RWPE2 (cell line): ENCODE results near the gene KXD1.

Experiments
- ATAC-seq: fragments of 200-7000 bp; cut with Tn5 transposase; 3 replicates; pipeline ENCODE4 v1.9.1; 2021; ENCODE audit warnings: low read depth
- DNase-seq: peaks from one replicate; pipeline ENCODE4 v3.0.0-alpha.2; 2020; ENCODE audit warnings: low spot score
- H3K27ac ChIP-seq: fragments of 450-650 bp; 2 replicates; pipeline ENCODE4 v1.5.1; 2017; ENCODE audit warnings: mild to moderate bottlenecking; ENCODE audit not compliant: poor library complexity, severe bottlenecking
- H3K27me3 ChIP-seq: fragments of 250-450 bp; sonication (Bioruptor Pico); 2 replicates; pipeline ENCODE4 v1.5.1; 2021; ENCODE audit warnings: mild to moderate bottlenecking, moderate library complexity; ENCODE audit not compliant: insufficient read depth, poor library complexity, severe bottlenecking
- H3K36me3 ChIP-seq: fragments of 250-450 bp; sonication (Bioruptor Pico); 2 replicates; pipeline ENCODE4 v1.5.1; 2020; ENCODE audit warnings: low read depth, mild to moderate bottlenecking, moderate library complexity
- H3K4me1 ChIP-seq: fragments of 250-450 bp; sonication (Bioruptor Pico); 2 replicates; pipeline ENCODE4 v1.5.1; 2021; ENCODE audit warnings: mild to moderate bottlenecking, moderate library complexity; ENCODE audit not compliant: insufficient read depth, poor library complexity, severe bottlenecking
- H3K4me3 ChIP-seq: fragments of 250-450 bp; sonication (Bioruptor Pico); 2 replicates; pipeline ENCODE4 v1.5.1; 2021; ENCODE audit warnings: mild to moderate bottlenecking, moderate library complexity; ENCODE audit not compliant: severe bottlenecking
- H3K9me3 ChIP-seq: fragments of 250-450 bp; sonication (Bioruptor Pico); 2 replicates; pipeline ENCODE4 v1.5.1; 2021; ENCODE audit warnings: mild to moderate bottlenecking, moderate library complexity; ENCODE audit not compliant: severe bottlenecking
- TF ChIP-seq, protein P1 (sequence below): fragments of 450-650 bp; IDR thresholded peaks from one replicate; pipeline ENCODE4 v1.5.1; 2017; ENCODE audit warnings: mild to moderate bottlenecking, moderate library complexity; ENCODE audit not compliant: poor library complexity, severe bottlenecking

KXD1 gene

DNA sequence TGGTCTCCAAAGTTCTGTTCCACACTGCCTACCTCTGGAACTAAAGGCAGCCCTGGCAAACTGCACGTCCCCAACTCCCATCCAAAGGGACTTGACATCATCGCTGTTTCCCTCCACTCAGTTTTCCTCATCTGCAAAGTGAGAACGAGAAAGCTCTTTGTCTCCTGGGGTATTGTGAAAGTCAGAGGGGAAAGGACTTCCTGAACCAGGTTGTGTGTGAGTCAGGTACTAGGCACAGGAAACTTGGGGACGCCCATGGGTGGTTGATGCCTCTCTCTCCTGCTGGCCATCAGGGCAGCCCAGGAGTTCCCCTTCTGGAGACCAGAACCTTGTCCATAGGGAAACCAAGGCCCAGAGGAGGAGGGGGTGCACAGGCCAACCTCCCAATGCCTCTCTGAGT, 44.2 kb downstream of the KXD1 start:
- Histone ChIP-seq H3K4me3 (no peak overlapping the region), H3K27me3 (peaks cover 17% of the 10 kb centered on the region), H3K4me1 (no peaks in the 10 kb centered on the region), H3K27ac (no peak overlapping the region), H3K9me3 (no peaks in the 10 kb centered on the region), H3K36me3 (no peaks in the 10 kb centered on the region)
- ATAC-seq (no peak), DNase-seq (no peak)
- TF ChIP-seq, protein P1, sequence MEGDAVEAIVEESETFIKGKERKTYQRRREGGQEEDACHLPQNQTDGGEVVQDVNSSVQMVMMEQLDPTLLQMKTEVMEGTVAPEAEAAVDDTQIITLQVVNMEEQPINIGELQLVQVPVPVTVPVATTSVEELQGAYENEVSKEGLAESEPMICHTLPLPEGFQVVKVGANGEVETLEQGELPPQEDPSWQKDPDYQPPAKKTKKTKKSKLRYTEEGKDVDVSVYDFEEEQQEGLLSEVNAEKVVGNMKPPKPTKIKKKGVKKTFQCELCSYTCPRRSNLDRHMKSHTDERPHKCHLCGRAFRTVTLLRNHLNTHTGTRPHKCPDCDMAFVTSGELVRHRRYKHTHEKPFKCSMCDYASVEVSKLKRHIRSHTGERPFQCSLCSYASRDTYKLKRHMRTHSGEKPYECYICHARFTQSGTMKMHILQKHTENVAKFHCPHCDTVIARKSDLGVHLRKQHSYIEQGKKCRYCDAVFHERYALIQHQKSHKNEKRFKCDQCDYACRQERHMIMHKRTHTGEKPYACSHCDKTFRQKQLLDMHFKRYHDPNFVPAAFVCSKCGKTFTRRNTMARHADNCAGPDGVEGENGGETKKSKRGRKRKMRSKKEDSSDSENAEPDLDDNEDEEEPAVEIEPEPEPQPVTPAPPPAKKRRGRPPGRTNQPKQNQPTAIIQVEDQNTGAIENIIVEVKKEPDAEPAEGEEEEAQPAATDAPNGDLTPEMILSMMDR = no peak

DNA sequence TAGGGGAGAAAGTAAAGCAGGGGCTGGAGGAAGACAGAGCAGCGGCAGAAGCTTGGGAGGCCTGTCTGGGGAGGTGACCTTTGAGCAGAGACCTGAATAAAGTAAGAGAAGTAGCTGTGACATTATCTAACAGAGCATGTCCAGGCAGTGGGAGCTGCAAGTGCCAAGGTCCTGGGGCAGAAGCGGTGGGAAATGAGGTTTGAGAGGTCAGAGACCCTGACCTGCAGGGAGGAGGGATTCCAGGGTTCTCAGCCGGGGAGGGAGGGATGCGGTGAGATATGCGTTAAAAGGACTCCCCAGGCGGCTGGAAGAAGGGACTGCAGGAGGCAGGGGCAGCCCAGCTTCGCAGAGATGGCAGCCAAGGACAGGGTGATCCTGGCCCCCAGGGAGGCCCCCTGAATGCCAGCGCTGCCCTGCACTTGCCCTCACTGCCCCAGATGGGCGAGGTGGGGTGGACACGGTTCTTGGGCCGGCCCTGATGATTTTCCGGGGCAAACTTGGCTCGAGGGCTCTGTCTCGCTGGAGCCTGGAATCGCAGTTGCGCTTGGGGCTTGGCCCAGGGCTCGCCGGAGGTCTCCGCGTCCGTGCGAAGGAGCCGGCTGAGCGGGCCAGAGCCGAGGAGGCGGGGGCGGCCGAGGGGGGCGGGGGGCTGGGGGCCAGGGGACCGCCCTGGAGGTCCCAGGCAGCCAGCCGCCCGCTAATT, 45.7 kb downstream of the KXD1 start:
- Histone ChIP-seq H3K36me3 (no peaks in the 10 kb centered on the region), H3K27me3 (peaks cover 29% of the 10 kb centered on the region), H3K4me1 (peaks cover 8% of the 10 kb centered on the region), H3K27ac (no peak overlapping the region), H3K4me3 (no peak overlapping the region), H3K9me3 (no peaks in the 10 kb centered on the region)
- DNase-seq (peak; percentile 54), ATAC-seq (0 out of 3 replicates have a peak, but pooled peaks have one; percentile 24)
- TF ChIP-seq, protein P1 = no peak

DNA sequence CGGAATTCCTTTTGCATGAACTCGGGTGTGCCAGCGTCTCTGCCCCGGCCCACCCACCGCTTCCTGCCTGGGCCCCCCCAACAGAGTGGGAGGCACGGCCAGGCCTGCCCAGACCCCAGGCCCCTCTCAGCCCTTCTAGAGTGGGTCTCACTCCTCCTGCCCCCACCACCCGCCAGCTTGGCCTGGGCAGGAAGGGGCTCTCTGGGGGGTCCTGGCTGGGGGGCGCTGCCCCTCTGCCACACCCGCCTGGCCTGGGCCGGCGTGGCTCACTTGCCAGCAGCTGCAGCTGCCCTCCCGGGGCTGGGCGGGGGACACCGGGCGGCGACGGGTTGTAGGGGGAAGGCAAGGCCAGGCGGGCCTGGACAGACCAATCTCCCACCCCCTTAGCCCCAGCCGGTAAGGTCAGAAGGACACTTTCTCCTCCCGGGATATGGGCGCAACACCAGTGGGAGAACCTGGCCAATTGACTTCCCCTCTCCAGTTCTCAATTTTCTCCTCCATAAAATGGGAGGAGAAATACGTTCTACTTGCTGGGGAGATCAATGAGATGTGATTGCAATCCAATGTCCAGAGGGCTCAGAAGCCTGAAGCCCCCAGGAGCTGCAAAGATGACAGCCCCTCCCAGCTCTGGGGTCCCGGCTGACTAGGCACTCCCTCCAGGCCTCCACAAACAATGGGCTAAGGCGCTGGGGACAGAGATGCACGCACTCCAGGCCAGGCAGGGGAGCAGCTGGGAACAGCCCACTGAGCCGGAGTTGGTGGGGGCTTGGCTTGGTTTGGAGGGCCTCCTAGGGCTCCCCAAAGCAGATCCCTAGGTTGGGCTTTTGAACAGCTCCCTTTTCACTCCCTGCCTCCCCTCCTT, 46.5 kb downstream of the KXD1 start:
- no peak for ATAC-seq
- peaks cover 8% of the 10 kb centered on the region for H3K4me1 ChIP-seq
- H3K4me3 ChIP-seq = no peak overlapping the region
- no peak for DNase-seq
- TF ChIP-seq, protein P1 = no peak
- peaks cover 37% of the 10 kb centered on the region for H3K27me3 ChIP-seq
- H3K36me3 ChIP-seq = no peaks in the 10 kb centered on the region
- H3K9me3 ChIP-seq = no peaks in the 10 kb centered on the region
- no peak overlapping the region for H3K27ac ChIP-seq

DNA sequence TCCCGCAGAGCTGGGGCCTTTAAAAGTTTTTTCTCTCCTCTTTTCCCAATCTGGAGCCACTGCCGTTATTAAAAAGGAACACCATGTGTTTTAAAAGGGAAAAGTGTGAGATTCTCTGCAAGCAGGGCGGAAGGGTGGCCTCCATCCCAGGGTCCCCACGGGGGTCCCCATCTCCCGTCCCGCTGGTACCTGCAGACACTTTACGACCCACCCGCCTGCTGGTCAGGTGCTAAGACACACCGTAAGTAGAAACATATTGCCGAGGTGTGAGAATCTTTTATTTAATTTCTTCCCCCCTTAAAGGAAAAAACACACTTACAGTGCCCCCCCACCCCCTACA, 47.1 kb downstream of the KXD1 start:
- Histone ChIP-seq H3K27ac (no peak overlapping the region), H3K36me3 (no peaks in the 10 kb centered on the region), H3K4me3 (no peak overlapping the region), H3K9me3 (no peaks in the 10 kb centered on the region), H3K4me1 (peaks cover 8% of the 10 kb centered on the region), H3K27me3 (peaks cover 43% of the 10 kb centered on the region)
- TF ChIP-seq, protein P1 = no peak
- DNase-seq (no peak), ATAC-seq (no peak)

DNA sequence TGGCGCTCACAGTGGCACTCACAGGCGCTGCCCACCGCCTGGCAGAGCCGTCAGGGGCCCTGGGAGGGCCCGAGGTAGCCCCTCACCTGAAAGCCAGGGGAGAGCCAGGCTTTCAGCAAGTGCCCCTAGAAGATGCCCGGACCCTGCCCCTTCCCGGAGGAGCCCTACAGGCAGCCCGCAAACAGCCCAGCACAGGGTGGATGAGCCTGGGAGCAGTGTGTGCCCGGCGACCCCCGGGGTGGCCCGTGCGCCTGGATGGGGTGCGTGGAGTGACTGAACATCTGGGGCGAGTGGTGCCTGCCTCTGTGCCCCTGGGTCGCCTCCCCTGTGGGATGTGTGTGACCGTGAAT, 47.5 kb downstream of the KXD1 start:
- peak; percentile 52 for DNase-seq
- TF ChIP-seq, protein P1 = no peak
- Histone ChIP-seq H3K4me3 (no peak overlapping the region), H3K27ac (no peak overlapping the region), H3K27me3 (peaks cover 47% of the 10 kb centered on the region), H3K4me1 (peaks cover 8% of the 10 kb centered on the region), H3K9me3 (no peaks in the 10 kb centered on the region), H3K36me3 (no peaks in the 10 kb centered on the region)
- ATAC-seq = no peak
